GM12878 (cell line): ENCODE measurements around the gene ABHD18. TPM values are rescaled to one million over a fixed set of nuclear protein-coding genes. Genes with fewer than 3 reads are reported as not detected.

Experiments used
- ATAC-seq: fragments of 200-7000 bp; cut with Tn5 transposase; 3 replicates; pipeline ENCODE4 v1.9.1; 2020; ENCODE audit warnings: mild to moderate bottlenecking, moderate library complexity
- BruUV-seq: library from RNA; stranded (reverse); fragments of 400-500 nt; replicated peaks from 2 replicates; lab custom pipeline; 2021; lab: Mats Ljungman, UMichigan
- CTCF ChIA-PET: fragments of 300-600 bp; sonication (Branson Sonifier 250); formaldehyde crosslinking; extraction: SDS; loops from one replicate; lab custom pipeline; 2021; ENCODE audit warnings: inconsistent platforms; lab: Yijun Ruan, JAX
- POLR2A ChIA-PET: fragments of 350-600 bp; formaldehyde crosslinking; extraction: SDS; loops from one replicate; lab custom pipeline; 2021; ENCODE audit warnings: inconsistent platforms; lab: Charles Lee
- RAD21 ChIA-PET: fragments of 300-600 bp; sonication (Branson Sonifier 250); formaldehyde crosslinking; loops from one replicate; lab custom pipeline; 2023; ENCODE audit warnings: antibody characterized with exemption; ENCODE audit not compliant: unreplicated experiment; lab: Charles Lee
- SMC1A ChIA-PET: fragments of 300-600 bp; sonication (Branson Sonifier 250); formaldehyde crosslinking; loops from one replicate; lab custom pipeline; 2023; ENCODE audit not compliant: unreplicated experiment, uncharacterized antibody; lab: Charles Lee
- DNase-seq: peaks from one replicate; pipeline ENCODE4 v3.0.0-alpha.2; 2011; ENCODE audit warnings: low read depth, low spot score
- FAIRE-seq: peaks from 3 replicates; lab custom pipeline; 2011; peaks lifted over from hg19 to GRCh38; lab: Jason Lieb, UNC
- H2AFZ ChIP-seq: 2 replicates; pipeline ENCODE4 v1.6.0; 2011; ENCODE audit warnings: low read depth, low read length, control low read depth; ENCODE audit not compliant: control insufficient read depth
- H3K27ac ChIP-seq: 2 replicates; pipeline ENCODE4 v1.5.1; 2011; ENCODE audit warnings: control low read depth; ENCODE audit not compliant: control insufficient read depth, insufficient read depth
- H3K27me3 ChIP-seq, 2 experiments: replicated peaks in 1 of 2; 2 replicates each; pipeline versions ENCODE4 v1.6.0 to v1.6.1; 2011; ENCODE audit warnings: low read length in 1 of 2; ENCODE audit not compliant: control insufficient read depth in 2 of 2, insufficient read depth in 2 of 2
- H3K36me3 ChIP-seq, 2 experiments: 2 replicates each; pipeline ENCODE4 v1.5.1; 2011; ENCODE audit warnings: low read length in 1 of 2; ENCODE audit not compliant: control insufficient read depth in 2 of 2, insufficient read depth in 2 of 2
- H3K4me1 ChIP-seq: 2 replicates; pipeline ENCODE4 v1.6.1; 2011; ENCODE audit warnings: mild to moderate bottlenecking, low read length, moderate library complexity, mixed read lengths; ENCODE audit not compliant: control insufficient read depth, insufficient read depth
- H3K4me2 ChIP-seq: 2 replicates; pipeline ENCODE4 v1.6.0; 2011; ENCODE audit warnings: control low read depth; ENCODE audit not compliant: control insufficient read depth, insufficient read depth
- H3K4me3 ChIP-seq: fragments of 200-600 bp; sonication (generic); 2 replicates; pipeline ENCODE4 v1.5.1; 2016
- H3K79me2 ChIP-seq: 2 replicates; pipeline ENCODE4 v1.6.0; 2011; ENCODE audit warnings: low read length; ENCODE audit not compliant: control insufficient read depth, insufficient read depth
- H3K9ac ChIP-seq: 2 replicates; pipeline ENCODE4 v1.8.0; 2011; ENCODE audit warnings: low read length, control low read depth, mixed read lengths; ENCODE audit not compliant: control insufficient read depth, insufficient read depth
- H3K9me3 ChIP-seq: replicated peaks from 3 replicates; pipeline ENCODE4 v1.5.1; 2011; ENCODE audit warnings: mild to moderate bottlenecking, low read length; ENCODE audit not compliant: control insufficient read depth, insufficient read depth
- H4K20me1 ChIP-seq: 2 replicates; pipeline ENCODE4 v1.6.0; 2011; ENCODE audit not compliant: control insufficient read depth, insufficient read depth
- BCL11A ChIP-seq: IDR thresholded peaks from 2 replicates; pipeline ENCODE4 v1.6.1; 2011; ENCODE audit warnings: low read depth, low read length
- BHLHE40 ChIP-seq, 2 experiments: fragments of 450-650 bp in 1 of 2; IDR thresholded peaks; 2 replicates each; pipeline ENCODE4 v1.6.1; 2011 to 2017; ENCODE audit warnings: low read depth in 2 of 2, borderline replicate concordance in 1 of 2, improper control_type of control experiment in 1 of 2, low read length in 1 of 2, mild to moderate bottlenecking in 1 of 2
- BMI1 ChIP-seq: fragments of 450-650 bp; IDR thresholded peaks from 2 replicates; pipeline ENCODE4 v1.6.1; 2016; ENCODE audit warnings: mild to moderate bottlenecking, moderate library complexity, borderline replicate concordance
- FOS ChIP-seq: IDR thresholded peaks from 3 replicates; pipeline ENCODE4 v1.6.1; 2011; ENCODE audit warnings: borderline replicate concordance; ENCODE audit not compliant: insufficient read length; ENCODE audit errors: extremely low read depth
- HDGF ChIP-seq: fragments of 450-650 bp; IDR thresholded peaks from 2 replicates; pipeline ENCODE4 v1.6.1; 2016; ENCODE audit warnings: antibody characterized with exemption
- LARP7 ChIP-seq: fragments of 450-650 bp; IDR thresholded peaks from 2 replicates; pipeline ENCODE4 v1.6.1; 2017; ENCODE audit warnings: mild to moderate bottlenecking
- NFYA ChIP-seq: IDR thresholded peaks from 2 replicates; pipeline ENCODE4 v1.6.1; 2011; ENCODE audit warnings: low read depth, mild to moderate bottlenecking, low read length, improper control_type of control experiment, borderline replicate concordance
- NR2F1 ChIP-seq: fragments of 450-650 bp; conservative IDR thresholded peaks from 2 replicates; pipeline ENCODE4 v1.6.1; 2017; ENCODE audit warnings: mild to moderate bottlenecking
- POLR2AphosphoS5 ChIP-seq: IDR thresholded peaks from 2 replicates; pipeline ENCODE4 v1.6.1; 2011; ENCODE audit warnings: mild to moderate bottlenecking, low read length, inconsistent platforms
- SMARCA5 ChIP-seq: fragments of 450-650 bp; IDR thresholded peaks from 2 replicates; pipeline ENCODE4 v1.6.1; 2017; ENCODE audit warnings: mild to moderate bottlenecking
- SMC3 ChIP-seq: IDR thresholded peaks from 2 replicates; pipeline ENCODE4 v1.6.1; 2011; ENCODE audit warnings: low read length, improper control_type of control experiment, borderline replicate concordance
- SUZ12 ChIP-seq: fragments of 200-600 bp; sonication (generic); IDR thresholded peaks from one replicate; pipeline ENCODE4 v1.6.1; 2018; ENCODE audit warnings: antibody characterized with exemption, mild to moderate bottlenecking; ENCODE audit not compliant: unreplicated experiment
- ZNF207 ChIP-seq: fragments of 450-650 bp; IDR thresholded peaks from 2 replicates; pipeline ENCODE4 v1.6.1; 2014; ENCODE audit warnings: antibody characterized with exemption, mild to moderate bottlenecking, borderline replicate concordance
- in situ Hi-C: fragments of 300-500 bp; cut with MboI; formaldehyde crosslinking; loops from 9 replicates; pipeline ENCODE4 v1.14.3; 2018; ENCODE audit warnings: mixed read lengths
- intact Hi-C: fragments of 100-400 bp; cut with micrococcal nuclease; formaldehyde crosslinking; loops from one replicate; pipeline ENCODE4 v1.14.2; 2022; ENCODE audit not compliant: unreplicated experiment
- polyA plus RNA-seq, 11 experiments: library from polyadenylated mRNA; depleted of rRNA in 4 of 11; unstranded in 6 of 11; stranded (reverse) in 5 of 11; fragments of >200 nt; fragmentation: Nextera tagmentation in 4 of 11; fragmentation: Illumina TruSeq in 1 of 11; extraction: Ambion mirVana in 4 of 11; extraction: Trizol in 1 of 11; gene quantifications; 1 replicate in 1 of 11; 2 replicates in 10 of 11; pipeline versions ENCODE4 v1.2.1 to v1.2.3, GENCODE V29; 2011 to 2016; ENCODE audit warnings: inconsistent platforms in 2 of 11, missing spikeins in 2 of 11, low read depth in 1 of 11
- total RNA-seq, 4 experiments: library from RNA; depleted of rRNA in 3 of 4; stranded (reverse); fragments of >200 nt in 3 of 4; fragmentation: Illumina TruSeq in 1 of 4; extraction: Trizol in 1 of 4; gene quantifications; 2 replicates each; pipeline versions ENCODE4 v1.2.1 to v1.2.3, GENCODE V29; 2013 to 2021
- TF ChIP-seq, protein P1 (sequence below): fragments of 450-650 bp; IDR thresholded peaks from 2 replicates; pipeline ENCODE4 v1.6.1; 2016; ENCODE audit warnings: mild to moderate bottlenecking
- TF ChIP-seq, protein P2 (sequence below): fragments of 450-650 bp; formaldehyde crosslinking; IDR thresholded peaks from 2 replicates; pipeline ENCODE4 v1.4.0; 2020; ENCODE audit warnings: mild to moderate bottlenecking, moderate library complexity
- TF ChIP-seq, protein P3 (sequence below): IDR thresholded peaks from 2 replicates; pipeline ENCODE4 v1.6.1; 2011; ENCODE audit warnings: low read depth, low read length, improper control_type of control experiment, borderline replicate concordance

Gene ABHD18
- total and polyA plus RNA-seq, 10 of the 15 experiments (the other 5 are each of a cell fraction or from before 2014, with no cell fraction given), result 3.4 to 13.5 (median 9.6) TPM

DNA sequence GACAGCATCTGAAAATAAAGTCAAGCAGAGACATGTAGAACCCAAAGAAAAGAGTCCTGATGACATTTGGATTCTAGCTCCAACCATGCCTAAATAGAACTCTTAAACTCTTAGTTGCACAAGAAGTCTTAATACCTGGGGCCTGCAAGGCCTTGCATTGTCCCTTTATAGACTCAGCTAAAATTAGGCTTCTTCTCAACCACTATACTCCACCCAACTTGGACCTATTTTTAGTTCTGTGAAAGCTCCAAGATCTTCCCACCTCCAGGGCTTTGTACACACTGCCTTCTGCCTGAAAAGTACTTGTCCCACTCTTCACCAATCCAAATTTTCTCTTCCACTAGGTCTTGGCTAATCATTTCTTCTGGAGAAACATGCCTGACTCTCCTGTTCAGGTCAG lies 48.1 kb upstream of the ABHD18 start:
- peaks cover 0 to 8% of the 10 kb centered on the region in 2 experiments; a peak in 2 of 4 replicates for H3K36me3 ChIP-seq
- DNase-seq (no peak), FAIRE-seq (no peak), ATAC-seq (no peak)
- H3K9me3 ChIP-seq, result no peaks in the 10 kb centered on the region
- ChIA-PET POLR2A (interaction anchor here (0.6 to 1.7 kb wide), 2 partner anchors 29 to 68 kb away, joined by 4 read pairs; no protein-coding TSS in a partner anchor), SMC1A (interaction anchor here (0.9 to 1.4 kb wide), 5 partner anchors 10 to 32 kb away, joined by 3 to 5 read pairs (median 4); no protein-coding TSS in a partner anchor), RAD21 (interaction anchor here (0.5 kb wide), 1 partner anchor 282 kb away, joined by 3 read pairs; no protein-coding TSS in a partner anchor), CTCF (interaction anchor here (2.1 kb wide), 1 partner anchor 48 kb away, joined by 6 read pairs; the partner anchor contains the start of genes ABHD18 and MFSD8)
- H3K9ac ChIP-seq, result no peak overlapping the region
- H3K79me2 ChIP-seq, result no peaks in the 10 kb centered on the region
- no peak overlapping the region for H3K4me2 ChIP-seq
- no peak overlapping the region for H3K27ac ChIP-seq
- H4K20me1 ChIP-seq, result no peaks in the 10 kb centered on the region
- intact Hi-C loops (no loop called here), in situ Hi-C loops (no loop called here)
- no peak overlapping the region for H2AFZ ChIP-seq
- no peaks in the 10 kb centered on the region for H3K27me3 ChIP-seq
- no peak overlapping the region for H3K4me3 ChIP-seq
- TF ChIP-seq FOS, result no peak
- TF ChIP-seq HDGF, result no peak
- no peak for TF ChIP-seq ZNF207
- no peak for TF ChIP-seq BCL11A
- TF ChIP-seq LARP7, result no peak
- no peak for TF ChIP-seq BMI1
- no peak for TF ChIP-seq POLR2AphosphoS5
- TF ChIP-seq, protein P1, sequence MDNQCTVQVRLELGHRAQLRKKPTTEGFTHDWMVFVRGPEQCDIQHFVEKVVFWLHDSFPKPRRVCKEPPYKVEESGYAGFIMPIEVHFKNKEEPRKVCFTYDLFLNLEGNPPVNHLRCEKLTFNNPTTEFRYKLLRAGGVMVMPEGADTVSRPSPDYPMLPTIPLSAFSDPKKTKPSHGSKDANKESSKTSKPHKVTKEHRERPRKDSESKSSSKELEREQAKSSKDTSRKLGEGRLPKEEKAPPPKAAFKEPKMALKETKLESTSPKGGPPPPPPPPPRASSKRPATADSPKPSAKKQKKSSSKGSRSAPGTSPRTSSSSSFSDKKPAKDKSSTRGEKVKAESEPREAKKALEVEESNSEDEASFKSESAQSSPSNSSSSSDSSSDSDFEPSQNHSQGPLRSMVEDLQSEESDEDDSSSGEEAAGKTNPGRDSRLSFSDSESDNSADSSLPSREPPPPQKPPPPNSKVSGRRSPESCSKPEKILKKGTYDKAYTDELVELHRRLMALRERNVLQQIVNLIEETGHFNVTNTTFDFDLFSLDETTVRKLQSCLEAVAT, result no peak
- no peak for TF ChIP-seq SUZ12
- TF ChIP-seq, protein P2, sequence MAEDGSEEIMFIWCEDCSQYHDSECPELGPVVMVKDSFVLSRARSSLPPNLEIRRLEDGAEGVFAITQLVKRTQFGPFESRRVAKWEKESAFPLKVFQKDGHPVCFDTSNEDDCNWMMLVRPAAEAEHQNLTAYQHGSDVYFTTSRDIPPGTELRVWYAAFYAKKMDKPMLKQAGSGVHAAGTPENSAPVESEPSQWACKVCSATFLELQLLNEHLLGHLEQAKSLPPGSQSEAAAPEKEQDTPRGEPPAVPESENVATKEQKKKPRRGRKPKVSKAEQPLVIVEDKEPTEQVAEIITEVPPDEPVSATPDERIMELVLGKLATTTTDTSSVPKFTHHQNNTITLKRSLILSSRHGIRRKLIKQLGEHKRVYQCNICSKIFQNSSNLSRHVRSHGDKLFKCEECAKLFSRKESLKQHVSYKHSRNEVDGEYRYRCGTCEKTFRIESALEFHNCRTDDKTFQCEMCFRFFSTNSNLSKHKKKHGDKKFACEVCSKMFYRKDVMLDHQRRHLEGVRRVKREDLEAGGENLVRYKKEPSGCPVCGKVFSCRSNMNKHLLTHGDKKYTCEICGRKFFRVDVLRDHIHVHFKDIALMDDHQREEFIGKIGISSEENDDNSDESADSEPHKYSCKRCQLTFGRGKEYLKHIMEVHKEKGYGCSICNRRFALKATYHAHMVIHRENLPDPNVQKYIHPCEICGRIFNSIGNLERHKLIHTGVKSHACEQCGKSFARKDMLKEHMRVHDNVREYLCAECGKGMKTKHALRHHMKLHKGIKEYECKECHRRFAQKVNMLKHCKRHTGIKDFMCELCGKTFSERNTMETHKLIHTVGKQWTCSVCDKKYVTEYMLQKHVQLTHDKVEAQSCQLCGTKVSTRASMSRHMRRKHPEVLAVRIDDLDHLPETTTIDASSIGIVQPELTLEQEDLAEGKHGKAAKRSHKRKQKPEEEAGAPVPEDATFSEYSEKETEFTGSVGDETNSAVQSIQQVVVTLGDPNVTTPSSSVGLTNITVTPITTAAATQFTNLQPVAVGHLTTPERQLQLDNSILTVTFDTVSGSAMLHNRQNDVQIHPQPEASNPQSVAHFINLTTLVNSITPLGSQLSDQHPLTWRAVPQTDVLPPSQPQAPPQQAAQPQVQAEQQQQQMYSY, result no peak
- TF ChIP-seq SMC3, result no peak
- TF ChIP-seq, protein P3, sequence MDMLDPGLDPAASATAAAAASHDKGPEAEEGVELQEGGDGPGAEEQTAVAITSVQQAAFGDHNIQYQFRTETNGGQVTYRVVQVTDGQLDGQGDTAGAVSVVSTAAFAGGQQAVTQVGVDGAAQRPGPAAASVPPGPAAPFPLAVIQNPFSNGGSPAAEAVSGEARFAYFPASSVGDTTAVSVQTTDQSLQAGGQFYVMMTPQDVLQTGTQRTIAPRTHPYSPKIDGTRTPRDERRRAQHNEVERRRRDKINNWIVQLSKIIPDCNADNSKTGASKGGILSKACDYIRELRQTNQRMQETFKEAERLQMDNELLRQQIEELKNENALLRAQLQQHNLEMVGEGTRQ, result no peak
- no peak for TF ChIP-seq SMARCA5
- no peak for TF ChIP-seq NR2F1
- no peak for TF ChIP-seq NFYA
- TF ChIP-seq BHLHE40 (IDR thresholded peaks at IDR 0.05; ENCODE audit: borderline replicate concordance in 1 of 2, low read depth in 2 of 2, low read length in 1 of 2), result no peak
- no peaks in the 10 kb centered on the region for H3K4me1 ChIP-seq
- BruUV-seq, result no TSS peak
